OCI-LY3 (cell line): ENCODE results near the gene TOM1L2.
"Not testable (repeated sequence)": the region's sequence is repeated elsewhere in the genome, so short reads cannot be mapped to it uniquely, and the experiment has no call there.

ENCODE experiments used
- H2AFZ ChIP-seq: fragments of 200-600, 300-600 bp; shearing (Covaris generic); 2 replicates; pipeline ENCODE4 v1.6.0; 2014; ENCODE audit warnings: antibody characterized with exemption, low read depth, low read length
- H3K27ac ChIP-seq: fragments of 200-600, 300-600 bp; sonication (generic); 2 replicates; pipeline ENCODE4 v1.5.1; 2014; ENCODE audit warnings: mild to moderate bottlenecking, low read length, moderate library complexity, mixed read lengths
- H3K27me3 ChIP-seq: fragments of 200-600, 300-600 bp; sonication (generic); 2 replicates; pipeline ENCODE4 v1.6.1; 2014; ENCODE audit warnings: low read depth, low read length, mixed read lengths
- H3K36me3 ChIP-seq: fragments of 200-600, 300-600 bp; sonication (generic); replicated peaks from 2 replicates; pipeline ENCODE3; 2014; ENCODE audit warnings: low read depth, low read length, mixed read lengths
- H3K4me1 ChIP-seq: fragments of 300-600, 200-600 bp; sonication (generic); 2 replicates; pipeline ENCODE4 v1.6.1; 2014; ENCODE audit warnings: low read length, mixed read lengths
- H3K4me2 ChIP-seq: fragments of 200-600, 300-600 bp; sonication (generic); 2 replicates; pipeline ENCODE4 v1.6.1; 2014; ENCODE audit warnings: low read length, mixed read lengths
- H3K4me3 ChIP-seq: fragments of 300-600, 200-600 bp; sonication (generic); 2 replicates; pipeline ENCODE4 v1.5.1; 2014; ENCODE audit warnings: antibody characterized with exemption, mild to moderate bottlenecking, low read length, moderate library complexity
- H3K79me2 ChIP-seq: fragments of 300-600, 200-600 bp; shearing (Covaris generic); 2 replicates; pipeline ENCODE4 v1.6.1; 2014; ENCODE audit warnings: mild to moderate bottlenecking, low read length, mixed read lengths
- H3K9ac ChIP-seq: fragments of 300-600, 200-600 bp; shearing (Covaris generic); 2 replicates; pipeline ENCODE4 v1.6.0; 2014; ENCODE audit warnings: mild to moderate bottlenecking, low read length, moderate library complexity
- H3K9me3 ChIP-seq: fragments of 200-600, 300-600 bp; shearing (Covaris generic); 2 replicates; pipeline ENCODE4 v1.6.1; 2014; ENCODE audit warnings: low read length, mixed read lengths; ENCODE audit not compliant: insufficient read depth
- H4K20me1 ChIP-seq: fragments of 200-600, 300-600 bp; sonication (generic); 2 replicates; pipeline ENCODE4 v1.6.1; 2016; ENCODE audit warnings: low read length, mixed read lengths; ENCODE audit not compliant: insufficient read depth
- EZH2phosphoT487 ChIP-seq: fragments of 200-600 bp; shearing (Covaris generic); IDR thresholded peaks from 2 replicates; pipeline ENCODE4 v1.6.1; 2018; ENCODE audit warnings: antibody characterized with exemption, mixed run types, low read depth
- TF ChIP-seq, protein P1 (sequence below): fragments of 200-600, 300-600 bp; sonication (generic); IDR thresholded peaks from 2 replicates; pipeline ENCODE4 v1.5.1; 2014; ENCODE audit warnings: antibody characterized with exemption, low read length, low read depth

The TOM1L2 gene

DNA sequence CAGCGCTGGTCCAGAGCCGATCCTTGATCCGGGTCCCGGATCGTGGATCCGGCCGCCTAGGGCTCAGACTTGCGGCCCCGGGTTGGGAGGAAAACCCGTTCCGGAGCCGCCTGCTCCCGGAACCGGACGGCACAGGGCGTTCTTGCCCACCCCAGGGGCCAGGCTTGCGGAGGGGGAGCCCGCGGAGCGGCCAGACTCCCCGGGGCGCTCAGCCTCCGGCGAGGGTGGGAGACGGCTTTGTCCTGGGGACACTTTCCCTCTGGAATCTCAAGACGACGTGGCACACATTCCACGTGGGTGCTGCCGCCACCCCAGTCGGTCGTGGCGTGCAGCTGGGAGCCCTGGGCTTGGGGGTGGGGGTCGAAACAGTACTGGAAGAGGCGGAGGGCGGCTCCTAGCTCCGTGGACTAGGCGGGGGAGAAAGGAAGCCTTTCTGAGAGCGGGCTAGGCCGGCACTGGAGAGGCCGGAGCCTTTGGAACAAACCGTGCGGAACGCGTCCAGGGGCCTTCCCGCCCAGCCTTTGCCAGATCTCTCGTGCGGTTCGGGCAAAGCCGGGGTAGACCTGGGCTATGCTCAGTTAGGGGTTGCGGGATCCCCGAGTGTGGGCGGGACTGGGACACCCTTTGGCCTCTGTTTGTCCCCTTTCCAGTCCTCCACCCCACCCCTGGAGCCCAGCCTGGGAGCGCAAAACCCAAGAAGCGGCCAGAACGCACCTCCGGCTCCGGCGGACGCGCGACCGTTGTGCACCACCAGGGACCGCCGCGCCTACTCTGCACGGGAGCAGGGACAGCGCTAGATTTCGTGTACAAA, 161.9 kb downstream of the TOM1L2 start:
- TF ChIP-seq EZH2phosphoT487, result no peak
- TF ChIP-seq, protein P1, sequence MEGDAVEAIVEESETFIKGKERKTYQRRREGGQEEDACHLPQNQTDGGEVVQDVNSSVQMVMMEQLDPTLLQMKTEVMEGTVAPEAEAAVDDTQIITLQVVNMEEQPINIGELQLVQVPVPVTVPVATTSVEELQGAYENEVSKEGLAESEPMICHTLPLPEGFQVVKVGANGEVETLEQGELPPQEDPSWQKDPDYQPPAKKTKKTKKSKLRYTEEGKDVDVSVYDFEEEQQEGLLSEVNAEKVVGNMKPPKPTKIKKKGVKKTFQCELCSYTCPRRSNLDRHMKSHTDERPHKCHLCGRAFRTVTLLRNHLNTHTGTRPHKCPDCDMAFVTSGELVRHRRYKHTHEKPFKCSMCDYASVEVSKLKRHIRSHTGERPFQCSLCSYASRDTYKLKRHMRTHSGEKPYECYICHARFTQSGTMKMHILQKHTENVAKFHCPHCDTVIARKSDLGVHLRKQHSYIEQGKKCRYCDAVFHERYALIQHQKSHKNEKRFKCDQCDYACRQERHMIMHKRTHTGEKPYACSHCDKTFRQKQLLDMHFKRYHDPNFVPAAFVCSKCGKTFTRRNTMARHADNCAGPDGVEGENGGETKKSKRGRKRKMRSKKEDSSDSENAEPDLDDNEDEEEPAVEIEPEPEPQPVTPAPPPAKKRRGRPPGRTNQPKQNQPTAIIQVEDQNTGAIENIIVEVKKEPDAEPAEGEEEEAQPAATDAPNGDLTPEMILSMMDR, result no peak
- H3K27me3 ChIP-seq, result no peaks in the 10 kb centered on the region
- no peaks in the 10 kb centered on the region for H4K20me1 ChIP-seq
- no peak overlapping the region for H3K27ac ChIP-seq
- no peak overlapping the region for H2AFZ ChIP-seq
- H3K9ac ChIP-seq, result no peak overlapping the region
- no peaks in the 10 kb centered on the region for H3K9me3 ChIP-seq
- no peaks in the 10 kb centered on the region for H3K79me2 ChIP-seq
- H3K4me3 ChIP-seq, result no peak overlapping the region
- no peaks in the 10 kb centered on the region for H3K36me3 ChIP-seq
- H3K4me1 ChIP-seq, result peaks cover 2% of the 10 kb centered on the region; the same call in 1 of the 2 replicates
- H3K4me2 ChIP-seq, result no peak overlapping the region

DNA sequence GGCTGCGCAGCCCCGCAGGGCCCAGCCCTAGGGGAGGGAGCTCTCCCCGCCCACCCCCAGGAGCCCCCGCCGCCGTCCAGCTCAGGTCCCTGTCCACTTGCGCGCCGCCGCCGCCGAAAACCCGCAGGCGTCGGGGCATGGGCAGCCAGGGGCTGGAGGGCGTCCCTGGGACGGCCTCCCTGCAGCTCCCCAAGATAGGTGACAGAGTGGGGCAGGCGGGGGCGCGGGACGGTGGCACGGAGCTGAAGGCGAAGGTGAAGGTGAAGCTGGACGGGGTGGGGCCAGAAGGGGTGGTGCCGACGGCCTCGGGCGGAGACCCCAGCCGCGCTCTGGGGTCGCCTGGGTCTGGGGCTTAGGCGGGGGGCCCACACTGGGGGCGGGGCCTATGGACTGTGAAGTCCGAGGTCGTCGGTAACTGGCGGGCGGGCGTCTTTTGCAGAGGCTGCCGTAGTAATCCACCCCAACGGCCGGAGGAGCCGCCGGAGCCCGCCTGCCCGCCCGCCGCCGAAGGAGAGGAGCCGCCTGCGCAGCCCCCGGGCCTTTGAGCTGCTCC, 162.6 kb downstream of the TOM1L2 start:
- no peaks in the 10 kb centered on the region for H4K20me1 ChIP-seq
- peaks cover 2% of the 10 kb centered on the region; the same call in 1 of the 2 replicates for H3K4me1 ChIP-seq
- H3K36me3 ChIP-seq, result no peaks in the 10 kb centered on the region
- no peak overlapping the region for H3K27ac ChIP-seq
- H3K79me2 ChIP-seq, result no peaks in the 10 kb centered on the region
- no peak overlapping the region for H3K9ac ChIP-seq
- H3K9me3 ChIP-seq, result no peaks in the 10 kb centered on the region
- H3K4me2 ChIP-seq, result no peak overlapping the region
- H3K27me3 ChIP-seq, result no peaks in the 10 kb centered on the region
- TF ChIP-seq EZH2phosphoT487, result no peak
- TF ChIP-seq, protein P1, result no peak
- H2AFZ ChIP-seq, result no peak overlapping the region
- no peak overlapping the region for H3K4me3 ChIP-seq

DNA sequence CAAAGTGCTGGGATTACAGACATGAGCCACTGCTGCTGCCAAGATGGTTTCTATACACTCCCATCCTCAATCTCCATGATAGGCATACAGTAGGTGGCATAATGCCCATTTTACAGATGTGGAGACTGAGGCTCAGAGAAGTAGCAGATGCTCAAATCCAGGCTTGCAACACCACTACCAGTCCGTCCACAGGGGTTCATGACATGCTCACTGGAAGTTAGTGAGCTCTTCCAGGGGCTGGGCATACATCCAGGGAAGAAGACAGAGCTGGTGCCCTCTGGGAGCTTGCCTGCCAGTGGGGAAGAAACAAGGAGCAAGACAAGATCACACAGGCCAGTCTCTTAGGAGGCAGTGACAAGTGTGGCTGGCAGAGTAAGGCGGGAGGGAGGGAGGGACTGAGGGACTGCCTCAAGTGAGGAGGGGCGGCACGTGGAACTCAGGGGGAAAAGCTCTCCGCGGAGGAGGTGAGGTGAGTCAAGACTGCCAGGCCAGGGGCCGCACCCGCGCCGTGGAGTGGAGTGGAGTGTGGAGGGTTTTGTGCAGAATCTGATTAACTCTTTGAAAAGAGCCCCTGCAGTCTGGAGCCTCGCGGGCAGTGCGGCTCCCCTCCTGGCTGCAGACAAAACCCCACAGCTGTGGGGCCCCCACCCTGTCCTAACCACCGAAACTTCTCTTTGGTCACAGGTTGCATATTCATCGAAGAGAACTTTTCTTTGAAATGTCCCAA, 163.3 kb downstream of the TOM1L2 start:
- H3K27me3 ChIP-seq, result no peaks in the 10 kb centered on the region
- no peak overlapping the region for H3K4me2 ChIP-seq
- H2AFZ ChIP-seq, result no peak overlapping the region
- H3K36me3 ChIP-seq, result no peaks in the 10 kb centered on the region
- H3K79me2 ChIP-seq, result no peaks in the 10 kb centered on the region
- H3K4me3 ChIP-seq, result no peak overlapping the region
- no peaks in the 10 kb centered on the region for H4K20me1 ChIP-seq
- H3K27ac ChIP-seq, result no peak overlapping the region
- no peak for TF ChIP-seq EZH2phosphoT487
- TF ChIP-seq, protein P1, result no peak
- H3K4me1 ChIP-seq, result peaks cover 2% of the 10 kb centered on the region; the same call in 1 of the 2 replicates
- no peak overlapping the region for H3K9ac ChIP-seq
- H3K9me3 ChIP-seq, result no peaks in the 10 kb centered on the region

DNA sequence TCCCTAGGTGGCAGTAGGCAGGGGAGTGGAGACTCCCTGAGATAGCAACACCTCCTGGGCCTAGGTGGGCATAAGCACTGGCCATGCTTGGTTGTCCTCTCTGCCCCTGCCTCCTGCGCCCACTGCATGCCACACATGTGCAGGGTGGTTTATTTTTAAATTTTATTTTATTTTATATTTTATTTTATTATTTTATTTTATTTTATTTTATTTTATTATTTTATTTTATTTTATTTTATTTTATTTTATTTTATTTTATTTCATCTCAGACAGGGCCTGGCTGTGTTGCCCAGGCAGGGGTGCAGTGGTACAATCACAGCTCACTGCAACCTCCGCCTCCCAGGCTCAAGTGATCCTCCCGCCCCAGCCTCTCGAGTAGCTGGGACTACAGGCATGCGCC, 164.0 kb downstream of the TOM1L2 start:
- not testable (repeated sequence) for H3K79me2 ChIP-seq, H3K4me3 ChIP-seq, H3K4me2 ChIP-seq, H3K9me3 ChIP-seq, H3K27ac ChIP-seq, H3K36me3 ChIP-seq, H4K20me1 ChIP-seq, H3K4me1 ChIP-seq, H2AFZ ChIP-seq, H3K9ac ChIP-seq, H3K27me3 ChIP-seq
